Measurements from ENCODE around the gene RNASE9. TPM values are rescaled to one million over a fixed set of nuclear protein-coding genes. Genes with fewer than 3 reads are reported as not detected.

RNASE9 gene
- polyA plus RNA-seq, 1 experiment = not detected

DNA sequence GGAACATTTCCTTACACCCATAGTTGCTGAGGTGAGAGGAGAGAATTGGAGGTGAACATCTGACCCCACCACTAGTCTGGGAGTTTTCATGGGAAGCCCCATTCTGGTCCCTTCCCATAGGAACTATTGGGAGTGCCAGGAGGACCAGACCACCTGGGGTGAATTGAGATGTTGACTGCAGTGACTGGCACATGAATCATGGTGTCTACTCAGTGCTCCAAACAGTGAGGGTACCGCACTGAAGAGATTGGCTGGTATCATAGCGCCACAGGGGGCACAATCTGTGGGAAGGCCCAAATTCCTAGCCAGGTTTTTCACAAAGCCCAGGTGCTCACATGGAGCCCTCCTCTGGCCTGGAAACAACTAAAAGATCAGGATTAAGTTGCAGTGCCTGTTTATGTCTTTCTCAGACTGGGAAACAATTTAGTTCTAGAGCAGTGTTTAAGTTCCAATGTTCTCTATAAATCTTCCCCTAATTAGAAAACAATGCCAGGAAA lies 3.7 kb upstream of the RNASE9 start:
- H3K27me3 ChIP-seq (ENCODE audit: control insufficient read depth, insufficient read depth, low read length) = peaks cover 2% of the 10 kb centered on the region
- no peak overlapping the region for H3K27ac ChIP-seq (ENCODE audit: low read depth, low read length)
- H3K4me3 ChIP-seq (ENCODE audit: low read depth, low read length) = no peak overlapping the region
- CTCF ChIA-PET = no interaction called here
- no peak for DNase-seq (ENCODE audit: low read depth, low spot score)
- POLR2A ChIA-PET = no interaction called here
- H3K9me3 ChIP-seq (ENCODE audit: control insufficient read depth, insufficient read depth, low read length) = no peaks in the 10 kb centered on the region
- TF ChIP-seq, protein P1, sequence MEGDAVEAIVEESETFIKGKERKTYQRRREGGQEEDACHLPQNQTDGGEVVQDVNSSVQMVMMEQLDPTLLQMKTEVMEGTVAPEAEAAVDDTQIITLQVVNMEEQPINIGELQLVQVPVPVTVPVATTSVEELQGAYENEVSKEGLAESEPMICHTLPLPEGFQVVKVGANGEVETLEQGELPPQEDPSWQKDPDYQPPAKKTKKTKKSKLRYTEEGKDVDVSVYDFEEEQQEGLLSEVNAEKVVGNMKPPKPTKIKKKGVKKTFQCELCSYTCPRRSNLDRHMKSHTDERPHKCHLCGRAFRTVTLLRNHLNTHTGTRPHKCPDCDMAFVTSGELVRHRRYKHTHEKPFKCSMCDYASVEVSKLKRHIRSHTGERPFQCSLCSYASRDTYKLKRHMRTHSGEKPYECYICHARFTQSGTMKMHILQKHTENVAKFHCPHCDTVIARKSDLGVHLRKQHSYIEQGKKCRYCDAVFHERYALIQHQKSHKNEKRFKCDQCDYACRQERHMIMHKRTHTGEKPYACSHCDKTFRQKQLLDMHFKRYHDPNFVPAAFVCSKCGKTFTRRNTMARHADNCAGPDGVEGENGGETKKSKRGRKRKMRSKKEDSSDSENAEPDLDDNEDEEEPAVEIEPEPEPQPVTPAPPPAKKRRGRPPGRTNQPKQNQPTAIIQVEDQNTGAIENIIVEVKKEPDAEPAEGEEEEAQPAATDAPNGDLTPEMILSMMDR (IDR thresholded peaks at IDR 0.05; ENCODE audit: low read depth, low read length) = no peak

DNA sequence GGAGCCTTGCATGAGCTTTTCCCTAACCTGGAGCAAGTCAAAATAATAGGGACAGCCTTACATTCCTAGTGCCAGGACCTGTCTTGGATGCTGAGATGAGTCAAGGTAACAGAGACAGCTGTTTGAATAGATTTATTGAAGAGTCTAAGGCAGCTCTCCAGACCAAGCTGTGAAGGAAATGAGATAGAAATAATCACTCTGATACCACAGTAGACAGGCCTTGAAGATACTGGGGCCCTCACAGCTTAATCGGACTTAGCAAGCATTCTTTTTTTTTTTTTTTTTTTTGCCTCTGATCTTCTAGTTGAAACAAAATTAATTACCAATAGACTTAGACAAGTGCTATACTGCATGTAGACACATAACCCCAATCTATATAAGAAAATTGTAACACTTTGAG lies 3.1 kb upstream of the RNASE9 start:
- CTCF ChIA-PET = no interaction called here

DNA sequence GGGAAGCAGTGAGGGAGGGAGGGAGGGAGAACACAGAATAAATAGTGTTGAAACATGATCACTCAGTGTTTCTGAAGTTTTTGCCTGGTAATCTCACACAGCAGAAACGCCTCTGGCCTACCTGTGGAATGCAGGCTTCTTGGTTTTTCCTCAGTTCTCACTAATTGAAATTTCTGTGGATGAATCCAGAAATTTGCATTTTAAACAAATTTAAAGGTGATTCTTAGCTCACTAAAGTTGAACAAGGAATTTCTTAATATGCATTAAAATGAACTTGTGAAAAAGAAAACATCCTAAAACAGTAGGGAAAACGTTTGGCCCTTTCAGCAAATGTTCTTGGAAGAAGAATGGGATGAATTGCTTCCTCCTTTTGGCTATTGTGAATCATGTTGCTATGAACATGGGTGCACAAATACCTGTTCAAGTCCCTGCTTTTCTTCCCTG lies 1.4 kb downstream of the RNASE9 start:
- TF ChIP-seq, protein P1 (IDR thresholded peaks at IDR 0.05; ENCODE audit: low read depth, low read length) = no peak
- CTCF ChIA-PET = no interaction called here

More for the DNA sequence above, 3.1 kb upstream of the RNASE9 start:
- no peak overlapping the region for H3K27ac ChIP-seq (ENCODE audit: low read depth, low read length)
- H3K4me3 ChIP-seq (ENCODE audit: low read depth, low read length) = no peak overlapping the region
- TF ChIP-seq, protein P1 (IDR thresholded peaks at IDR 0.05; ENCODE audit: low read depth, low read length) = no peak
- peaks cover 2% of the 10 kb centered on the region for H3K27me3 ChIP-seq (ENCODE audit: control insufficient read depth, insufficient read depth, low read length)
- no peaks in the 10 kb centered on the region for H3K9me3 ChIP-seq (ENCODE audit: control insufficient read depth, insufficient read depth, low read length)
- POLR2A ChIA-PET = no interaction called here
- DNase-seq (ENCODE audit: low read depth, low spot score) = no peak

DNA sequence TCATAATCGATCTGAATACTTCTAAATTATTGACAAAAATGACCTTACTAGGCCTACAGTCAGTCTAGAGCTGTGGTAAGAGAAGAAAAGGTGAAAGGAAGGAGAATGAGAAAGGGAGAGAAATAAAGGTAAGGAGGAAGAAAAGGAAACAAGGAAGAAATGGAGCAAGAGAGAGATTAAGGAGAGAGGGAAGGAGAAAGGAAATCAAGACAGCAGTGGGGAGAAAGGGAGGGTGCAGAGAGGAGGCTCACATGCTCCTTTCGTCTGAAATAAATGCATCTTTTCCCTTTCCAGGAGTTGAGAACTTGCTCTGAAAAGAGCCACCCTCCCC lies 3.7 kb downstream of the RNASE9 start:
- H3K27ac ChIP-seq (ENCODE audit: low read depth, low read length) = no peak overlapping the region
- TF ChIP-seq, protein P1 (IDR thresholded peaks at IDR 0.05; ENCODE audit: low read depth, low read length) = no peak
- no peak overlapping the region for H3K4me3 ChIP-seq (ENCODE audit: low read depth, low read length)
- no peaks in the 10 kb centered on the region for H3K9me3 ChIP-seq (ENCODE audit: control insufficient read depth, insufficient read depth, low read length)
- ChIA-PET POLR2A (no interaction called here), CTCF (interaction anchor here (0.6 to 1.0 kb wide), 2 partner anchors 26 to 75 kb away, joined by 3 to 4 read pairs; no protein-coding TSS in a partner anchor)
- H3K27me3 ChIP-seq (ENCODE audit: control insufficient read depth, insufficient read depth, low read length) = no peaks in the 10 kb centered on the region
- DNase-seq (ENCODE audit: low read depth, low spot score) = no peak

More for the DNA sequence above, 1.4 kb downstream of the RNASE9 start:
- POLR2A ChIA-PET = no interaction called here
- H3K27me3 ChIP-seq (ENCODE audit: control insufficient read depth, insufficient read depth, low read length) = peaks cover 2% of the 10 kb centered on the region
- H3K27ac ChIP-seq (ENCODE audit: low read depth, low read length) = no peak overlapping the region
- no peak for DNase-seq (ENCODE audit: low read depth, low spot score)
- no peak overlapping the region for H3K4me3 ChIP-seq (ENCODE audit: low read depth, low read length)
- H3K9me3 ChIP-seq (ENCODE audit: control insufficient read depth, insufficient read depth, low read length) = no peaks in the 10 kb centered on the region

DNA sequence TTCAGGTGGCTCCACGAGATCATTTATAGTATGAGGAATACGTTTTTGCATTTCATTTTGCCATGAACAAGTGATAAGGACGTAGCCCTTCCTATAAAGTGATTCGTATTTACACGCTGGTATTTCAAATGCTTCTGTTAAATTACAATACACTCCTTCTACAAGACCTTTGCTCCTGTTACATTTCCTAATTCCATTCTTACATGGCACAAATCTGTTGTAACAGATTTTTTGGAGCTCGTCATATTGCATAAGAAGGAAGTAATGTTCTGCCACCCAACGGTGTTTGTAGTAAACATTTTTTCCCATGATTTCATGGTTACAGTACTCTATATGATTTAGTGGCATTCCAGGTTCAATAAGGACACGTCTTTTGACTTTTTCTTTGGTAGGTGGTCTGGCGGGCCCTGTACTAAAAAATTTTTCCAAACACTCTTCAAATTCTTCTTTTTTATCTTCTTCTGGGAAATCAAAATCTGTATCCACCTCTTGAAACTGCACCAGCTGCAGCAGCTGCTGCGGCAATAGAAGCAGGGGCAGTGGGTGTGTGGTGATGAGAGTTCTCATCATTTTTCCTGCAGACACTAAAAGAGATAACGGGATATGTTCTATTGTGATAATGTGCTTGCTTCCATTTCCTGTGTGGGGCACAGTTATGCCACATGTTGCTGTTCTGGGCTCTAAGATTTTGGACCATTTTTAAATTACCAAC lies 4.2 kb downstream of the RNASE9 start:
- ChIA-PET POLR2A (no interaction called here), CTCF (interaction anchor here (0.6 to 1.1 kb wide), 2 partner anchors 26 to 74 kb away, joined by 3 read pairs; no protein-coding TSS in a partner anchor)
- TF ChIP-seq, protein P1 (IDR thresholded peaks at IDR 0.05; ENCODE audit: low read depth, low read length) = no peak
- H3K27ac ChIP-seq (ENCODE audit: low read depth, low read length) = no peak overlapping the region
- H3K9me3 ChIP-seq (ENCODE audit: control insufficient read depth, insufficient read depth, low read length) = no peaks in the 10 kb centered on the region
- H3K27me3 ChIP-seq (ENCODE audit: control insufficient read depth, insufficient read depth, low read length) = peaks cover 2% of the 10 kb centered on the region
- DNase-seq (ENCODE audit: low read depth, low spot score) = no peak
- no peak overlapping the region for H3K4me3 ChIP-seq (ENCODE audit: low read depth, low read length)
